HG03159 (cell line): ENCODE data around the gene CFAP77.
"Not testable (repeated sequence)": the region's sequence is repeated elsewhere in the genome, so short reads cannot be mapped to it uniquely, and the experiment has no call there.

Source experiments
- ATAC-seq: cut with Tn5 transposase; IDR thresholded peaks from one replicate; pipeline ENCODE4 v1.9.1; 2021; ENCODE audit warnings: mild to moderate bottlenecking, moderate library complexity; ENCODE audit not compliant: unreplicated experiment

Gene CFAP77

GRCh38 chr9:132545578-132545977 lies 135.6 kb downstream of the CFAP77 start:
- no peak for ATAC-seq

- ATAC-seq: no peak
These were observed 136.4 kb downstream of the CFAP77 start for GRCh38 chr9:132546148-132547051.

GRCh38 chr9:132547052-132547431 lies 137.0 kb downstream of the CFAP77 start:
- ATAC-seq: no peak

GRCh38 chr9:132547436-132547835 lies 137.4 kb downstream of the CFAP77 start:
- ATAC-seq: no peak

- no peak for ATAC-seq
These were observed 138.1 kb downstream of the CFAP77 start for GRCh38 chr9:132547976-132548730.

- no peak for ATAC-seq
These were observed 139.0 kb downstream of the CFAP77 start for GRCh38 chr9:132548751-132549640.

- ATAC-seq: no peak
These were observed 141.5 kb downstream of the CFAP77 start for GRCh38 chr9:132551556-132551955.

- no peak for ATAC-seq
These were observed 142.0 kb downstream of the CFAP77 start for GRCh38 chr9:132552041-132552440.

GRCh38 chr9:132554755-132555154 lies 144.7 kb downstream of the CFAP77 start:
- no peak for ATAC-seq

- ATAC-seq: no peak
These were observed 145.5 kb downstream of the CFAP77 start for GRCh38 chr9:132555528-132555927.

- ATAC-seq: no peak
These were observed 146.2 kb downstream of the CFAP77 start for GRCh38 chr9:132556235-132556634.

- no peak for ATAC-seq
These were observed 146.7 kb downstream of the CFAP77 start for GRCh38 chr9:132556714-132557113.

GRCh38 chr9:132557159-132557558 lies 147.1 kb downstream of the CFAP77 start:
- no peak for ATAC-seq

- ATAC-seq: no peak
These were observed 149.7 kb downstream of the CFAP77 start for GRCh38 chr9:132559711-132560110.

- no peak for ATAC-seq
These were observed 150.7 kb downstream of the CFAP77 start for GRCh38 chr9:132560616-132561202.

GRCh38 chr9:132562306-132562573 lies 152.2 kb downstream of the CFAP77 start:
- ATAC-seq: no peak

- no peak for ATAC-seq
These were observed 154.5 kb downstream of the CFAP77 start for GRCh38 chr9:132564526-132564925.

GRCh38 chr9:132568787-132569186 lies 158.8 kb downstream of the CFAP77 start:
- ATAC-seq: not testable (repeated sequence)

- no peak for ATAC-seq
These were observed 162.0 kb downstream of the CFAP77 start for GRCh38 chr9:132571806-132572600.

- no peak for ATAC-seq
These were observed 162.9 kb downstream of the CFAP77 start for GRCh38 chr9:132572921-132573320.
